Measurements from ENCODE around the gene CYB561A3. TPM values are rescaled to one million over a fixed set of nuclear protein-coding genes. Genes with fewer than 3 reads are reported as not detected.
A peak's percentile ranks its signal among the peaks of the same experiment; 100 is the strongest.

Gene CYB561A3
- total RNA-seq, 1 donor from 2014 or later = 34.9 TPM

- peaks cover 10% of the 10 kb centered on the region for H3K36me3 Mint-ChIP-seq
- H3K9me3 Mint-ChIP-seq = no peaks in the 10 kb centered on the region
- H3K27me3 Mint-ChIP-seq = no peaks in the 10 kb centered on the region
- H3K4me3 Mint-ChIP-seq = no peak overlapping the region
- H3K4me1 Mint-ChIP-seq (ENCODE audit: unreplicated experiment) = no peaks in the 10 kb centered on the region
- no peak for TF ChIP-seq CTCF (conservative IDR thresholded peaks at IDR 0.05)
- DNase-seq (ENCODE audit: extremely low spot score, unreplicated experiment) = no peak
- no peak overlapping the region for H3K27ac Mint-ChIP-seq
These were observed 12.4 kb downstream of the CYB561A3 start for GRCh38 chr11:61349189-61349751.

GRCh38 chr11:61347916-61348461, 13.7 kb downstream of the CYB561A3 start:
- H3K36me3 Mint-ChIP-seq = peaks cover 3% of the 10 kb centered on the region
- no peak for DNase-seq (ENCODE audit: extremely low spot score, unreplicated experiment)
- TF ChIP-seq CTCF (conservative IDR thresholded peaks at IDR 0.05) = no peak

GRCh38 chr11:61345954-61346843, 15.5 kb downstream of the CYB561A3 start:
- Mint-ChIP-seq H3K36me3 (no peaks in the 10 kb centered on the region), H3K27ac (peak overlapping the region; percentile 17), H3K4me3 (no peak overlapping the region), H3K9me3 (no peaks in the 10 kb centered on the region), H3K27me3 (no peaks in the 10 kb centered on the region), H3K4me1 (ENCODE audit: unreplicated experiment) (no peaks in the 10 kb centered on the region)
- no peak for DNase-seq (ENCODE audit: extremely low spot score, unreplicated experiment)
- TF ChIP-seq CTCF (conservative IDR thresholded peaks at IDR 0.05) = no peak

More at GRCh38 chr11:61347916-61348461, 13.7 kb downstream of the CYB561A3 start:
- Mint-ChIP-seq H3K9me3 (no peaks in the 10 kb centered on the region), H3K27ac (no peak overlapping the region), H3K4me1 (ENCODE audit: unreplicated experiment) (no peaks in the 10 kb centered on the region), H3K4me3 (no peak overlapping the region), H3K27me3 (no peaks in the 10 kb centered on the region)

- Mint-ChIP-seq H3K4me3 (no peak overlapping the region), H3K27ac (no peak overlapping the region), H3K36me3 (no peaks in the 10 kb centered on the region), H3K4me1 (ENCODE audit: unreplicated experiment) (no peaks in the 10 kb centered on the region), H3K27me3 (no peaks in the 10 kb centered on the region), H3K9me3 (no peaks in the 10 kb centered on the region)
- no peak for DNase-seq (ENCODE audit: extremely low spot score, unreplicated experiment)
- TF ChIP-seq CTCF (conservative IDR thresholded peaks at IDR 0.05) = no peak
These were observed 16.5 kb downstream of the CYB561A3 start for GRCh38 chr11:61345170-61345610.

GRCh38 chr11:61343792-61344745, 17.6 kb downstream of the CYB561A3 start:
- H3K27me3 Mint-ChIP-seq = no peaks in the 10 kb centered on the region

More at GRCh38 chr11:61343792-61344745, 17.6 kb downstream of the CYB561A3 start:
- Mint-ChIP-seq H3K27ac (peak overlapping the region; percentile 43), H3K4me3 (no peak overlapping the region), H3K4me1 (ENCODE audit: unreplicated experiment) (no peaks in the 10 kb centered on the region), H3K9me3 (no peaks in the 10 kb centered on the region), H3K36me3 (no peaks in the 10 kb centered on the region)
- TF ChIP-seq CTCF (conservative IDR thresholded peaks at IDR 0.05) = no peak
- no peak for DNase-seq (ENCODE audit: extremely low spot score, unreplicated experiment)
